NCI-H1436 (cell line): Measurements from ENCODE around the gene KARS1.
"Not testable (repeated sequence)": the region's sequence is repeated elsewhere in the genome, so short reads cannot be mapped to it uniquely, and the experiment has no call there.

Experiments used
- DNase-seq: peaks from one replicate; lab custom pipeline; 2025; lab: John Stamatoyannopoulos, UW

KARS1 gene

GRCh38 chr16:75624921-75625334 lies 22.5 kb downstream of the KARS1 start:
- DNase-seq = no peak

GRCh38 chr16:75622761-75623605 lies 24.5 kb downstream of the KARS1 start, which contains the start of gene ADAT1:
ADAT1 (minus strand) TSS chr16:75623281; CDS start chr16:75620799, 2,482 bp downstream.
- peak; percentile 98 for DNase-seq

DNA sequence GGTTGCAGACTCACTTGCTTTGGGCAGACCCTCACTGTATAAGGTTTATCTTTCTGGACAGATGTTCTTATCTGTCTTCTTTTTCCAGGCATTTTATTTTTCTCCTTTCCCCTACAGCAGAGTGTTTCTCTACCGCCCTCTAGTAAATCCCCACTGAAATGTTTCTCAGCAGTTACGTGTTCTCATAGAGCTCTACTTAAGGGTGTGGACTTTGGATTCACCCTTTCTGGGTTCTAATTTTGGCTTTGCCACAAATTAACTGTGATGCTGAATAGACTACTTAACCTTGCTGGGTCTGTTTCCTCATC lies 26.3 kb downstream of the KARS1 start:
- DNase-seq = peak; percentile 11

- DNase-seq = no peak
These were observed 26.9 kb downstream of the KARS1 start for GRCh38 chr16:75620326-75621169.

GRCh38 chr16:75618780-75619179 lies 28.7 kb downstream of the KARS1 start:
- DNase-seq = no peak

DNA sequence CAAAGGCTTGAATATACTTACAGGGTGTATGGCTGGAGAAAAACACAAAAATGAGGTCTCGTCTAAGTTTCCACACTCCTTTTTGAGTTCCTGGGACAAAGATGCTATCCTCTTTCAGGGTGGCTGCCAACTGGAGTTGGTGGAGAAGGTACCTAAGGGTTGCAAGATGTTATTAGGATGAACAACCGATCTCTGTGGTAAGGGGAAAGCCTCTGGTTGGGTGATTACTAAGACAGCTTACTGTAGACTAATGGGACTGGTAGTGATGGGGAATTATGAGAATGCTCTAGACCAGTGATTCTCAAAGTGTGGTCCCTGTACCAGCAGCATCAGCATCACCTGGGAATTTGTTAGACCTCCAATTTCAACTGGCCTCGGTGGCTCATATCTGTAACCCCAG lies 30.3 kb downstream of the KARS1 start:
- no peak for DNase-seq

DNA sequence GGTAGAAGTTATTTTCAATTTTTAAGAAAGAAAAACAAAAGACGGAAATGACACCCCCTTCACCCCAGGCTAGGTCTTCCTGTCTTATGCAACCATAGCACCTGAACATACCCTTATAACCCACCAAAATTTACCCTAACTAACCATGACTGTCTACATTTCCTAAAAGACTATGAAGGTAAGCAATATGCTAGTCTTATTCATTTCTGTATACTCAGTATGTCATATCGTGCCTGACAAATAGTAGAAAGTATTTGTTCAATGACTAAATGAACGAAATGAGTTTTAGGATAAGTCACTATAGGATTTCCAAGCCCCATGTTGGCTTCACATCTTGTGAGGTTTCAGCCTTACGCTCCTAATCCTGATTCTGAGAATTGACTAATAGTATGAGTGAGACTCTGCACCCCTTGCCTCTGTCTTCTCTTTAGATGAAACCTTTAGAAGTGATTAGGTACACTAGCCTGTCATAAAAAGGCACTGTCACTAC lies 30.9 kb downstream of the KARS1 start:
- DNase-seq = no peak

DNA sequence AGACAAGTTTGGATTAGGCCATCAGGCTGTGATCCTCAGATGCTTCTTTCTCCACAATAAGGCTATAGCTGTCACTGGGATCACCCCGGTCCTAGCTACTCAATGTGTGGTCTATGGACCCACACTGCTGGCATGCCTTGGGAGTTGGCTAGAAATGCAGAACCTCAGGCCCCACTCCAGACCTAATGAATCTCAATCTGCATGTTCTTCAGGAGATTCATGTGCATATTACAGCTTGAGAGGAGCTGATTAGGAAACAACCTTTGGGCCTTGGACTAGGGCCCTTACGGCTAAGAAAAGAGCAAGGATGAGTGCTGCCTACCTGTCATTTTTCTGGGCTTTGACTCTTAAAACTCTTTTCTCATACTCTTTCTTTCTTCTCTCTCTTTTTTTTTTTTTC lies 31.8 kb downstream of the KARS1 start:
- no peak for DNase-seq

GRCh38 chr16:75614066-75614897 lies 33.2 kb downstream of the KARS1 start:
- DNase-seq = no peak

- no peak for DNase-seq
These were observed 41.0 kb downstream of the KARS1 start for GRCh38 chr16:75606507-75606906.

DNA sequence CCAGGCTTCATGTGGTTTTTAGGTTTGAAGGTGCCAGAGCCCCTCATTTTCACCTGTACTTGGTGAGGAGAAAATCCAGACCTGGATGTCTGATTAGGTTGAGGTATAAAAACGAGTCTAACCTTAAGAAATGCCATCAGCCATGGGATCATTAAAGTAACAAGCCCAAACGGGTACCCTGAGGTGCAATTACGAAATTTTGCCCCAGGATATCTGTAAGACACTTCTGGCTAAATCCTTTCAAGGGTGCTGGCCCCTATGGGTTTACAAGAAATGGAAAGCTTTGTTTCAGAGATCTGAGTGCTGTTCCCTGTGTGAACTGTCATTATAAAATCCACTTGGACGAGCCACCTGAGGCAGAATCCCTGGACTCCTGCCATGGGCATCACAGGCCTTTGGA lies 44.2 kb downstream of the KARS1 start:
- DNase-seq = no peak

DNA sequence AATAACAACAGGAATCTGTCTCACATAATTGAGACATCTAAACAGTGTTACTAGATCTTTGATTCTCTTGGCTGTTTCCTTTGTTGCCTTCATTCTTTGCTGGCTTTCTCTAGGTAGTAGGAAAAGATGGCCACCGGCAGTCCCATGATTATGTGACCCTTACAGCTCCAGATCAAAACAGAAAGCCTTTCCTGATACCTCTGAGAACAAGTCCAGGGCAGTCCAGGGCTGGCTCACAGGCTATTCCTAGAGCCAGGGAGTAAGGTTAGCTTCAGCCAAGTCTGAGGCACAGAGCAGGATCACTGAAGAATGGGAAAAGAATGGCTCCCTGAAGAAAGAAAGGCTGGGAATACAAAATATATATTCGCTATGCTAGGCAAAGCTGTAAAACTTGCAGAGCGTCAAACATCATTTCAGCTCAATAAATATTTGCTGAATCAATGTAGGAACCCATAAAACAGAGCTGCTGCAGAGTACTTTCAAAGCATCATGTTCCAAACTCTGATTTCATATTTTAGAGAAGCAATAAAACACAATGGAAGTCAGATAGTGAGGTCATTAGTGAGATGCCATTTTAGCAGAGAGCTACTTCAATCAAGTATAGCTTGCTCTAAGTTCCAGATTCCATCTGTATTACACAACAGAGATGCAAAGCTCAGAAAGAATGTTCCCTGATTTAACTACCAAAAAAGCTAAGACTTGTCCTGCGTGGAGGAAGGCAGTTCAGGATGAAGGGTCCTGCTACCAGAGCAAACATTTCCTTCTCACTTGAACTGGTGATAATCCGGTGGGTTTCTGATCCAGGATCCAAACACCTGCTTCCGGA lies 47.8 kb downstream of the KARS1 start:
- no peak for DNase-seq

- peak; percentile 71 for DNase-seq
These were observed 53.3 kb downstream of the KARS1 start for GRCh38 chr16:75593825-75594820.

GRCh38 chr16:75593308-75593707 lies 54.2 kb downstream of the KARS1 start:
- no peak for DNase-seq

DNA sequence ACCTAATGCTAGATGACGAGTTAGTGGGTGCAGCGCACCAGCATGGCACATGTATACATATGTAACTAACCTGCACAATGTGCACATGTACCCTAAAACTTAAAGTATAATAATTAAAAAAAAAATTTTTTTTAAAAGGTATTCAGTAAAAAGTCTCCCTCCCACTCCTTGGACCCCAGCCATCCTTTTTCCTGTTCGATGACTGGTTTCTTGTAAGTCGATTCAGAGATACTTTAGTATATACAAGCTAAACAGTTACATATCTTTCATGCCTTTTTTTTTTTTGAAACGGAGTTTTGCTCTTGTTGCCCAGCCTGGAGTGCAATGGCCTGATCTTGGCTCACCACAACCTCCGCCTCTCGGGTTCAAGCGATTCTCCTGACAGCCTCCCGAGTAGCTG lies 55.5 kb downstream of the KARS1 start:
- DNase-seq = not testable (repeated sequence)

DNA sequence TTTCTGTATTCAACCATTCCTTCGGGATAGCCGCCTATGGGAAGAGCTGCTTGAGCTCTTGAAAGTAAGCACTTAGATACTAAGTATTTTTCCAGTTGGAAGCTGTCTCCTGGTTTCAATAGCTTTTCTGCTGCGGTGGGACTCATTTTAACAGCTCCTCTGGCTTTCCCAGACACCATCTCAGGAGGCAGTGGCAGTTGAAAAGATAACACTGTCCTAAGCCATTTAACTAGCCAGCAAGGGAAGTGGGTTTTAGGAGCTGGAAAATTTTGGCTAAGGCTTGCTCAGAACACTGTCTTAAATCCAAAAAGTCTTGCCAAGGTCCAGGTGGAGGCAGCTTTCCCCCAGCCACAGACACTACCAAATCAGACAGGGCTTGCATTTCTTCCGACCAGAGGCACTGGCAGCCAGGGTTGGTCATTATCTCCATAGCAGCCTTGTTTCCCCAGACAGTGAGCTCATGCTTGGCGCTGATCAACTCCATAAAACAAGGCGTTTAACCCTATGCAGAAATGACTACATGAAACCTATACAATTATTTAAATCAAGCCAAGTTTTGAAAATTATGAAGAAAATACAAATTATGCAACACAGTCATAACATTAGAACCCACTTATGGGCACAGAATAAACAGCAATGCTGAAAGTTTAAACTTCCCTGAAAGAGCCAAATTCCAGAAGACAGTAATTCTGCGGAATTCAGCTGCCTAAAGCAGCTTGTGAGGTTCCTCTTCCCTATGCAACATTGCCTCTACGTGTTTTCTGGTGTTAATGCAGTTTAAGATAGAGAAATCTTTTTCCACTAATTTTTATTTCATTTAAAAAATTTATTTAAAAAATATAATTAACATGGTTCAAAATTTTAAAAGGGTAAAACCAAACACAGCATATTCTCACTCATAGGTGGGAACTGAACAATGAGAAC lies 56.3 kb downstream of the KARS1 start:
- DNase-seq = no peak

- DNase-seq = no peak
These were observed 58.2 kb downstream of the KARS1 start for GRCh38 chr16:75589306-75589705.

- DNase-seq = no peak
These were observed 58.7 kb downstream of the KARS1 start for GRCh38 chr16:75588716-75589115.

DNA sequence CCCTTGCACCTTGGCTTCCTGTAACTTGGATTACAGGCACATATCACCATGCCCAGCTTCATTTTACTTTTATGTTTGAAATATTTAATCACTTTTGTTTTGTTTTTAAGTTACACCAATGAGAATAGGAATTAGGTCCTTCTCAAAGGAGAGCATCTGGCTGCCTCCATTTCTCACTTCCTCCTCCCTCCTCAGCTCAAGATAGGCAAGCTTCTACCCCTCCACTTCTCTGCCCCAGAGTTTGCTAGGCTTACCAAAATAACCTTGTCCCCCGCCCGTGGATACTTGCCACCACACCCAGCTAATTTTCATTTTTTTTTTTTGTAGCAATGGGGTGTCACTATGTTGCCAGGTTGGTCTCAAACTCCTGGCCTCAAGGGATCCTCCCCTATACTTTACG lies 63.4 kb downstream of the KARS1 start:
- no peak for DNase-seq
